Liver (tissue), 3 donors: Measurements from ENCODE around the gene GPR157.

Experiments
- FOXA1 ChIP-seq: IDR thresholded peaks from 2 replicates; pipeline ENCODE4 v1.6.1; 2016; ENCODE audit warnings: antibody characterized with exemption
- GABPA ChIP-seq, 2 donors: IDR thresholded peaks in 1 of 2; conservative IDR thresholded peaks in 1 of 2; 2 replicates each; pipeline ENCODE4 v1.6.1; 2016; ENCODE audit warnings: antibody characterized with exemption in 2 of 2, mild to moderate bottlenecking in 1 of 2, moderate library complexity in 1 of 2
- HNF4A ChIP-seq, 2 donors: conservative IDR thresholded peaks; 2 replicates each; pipeline ENCODE4 v1.6.1; 2016; ENCODE audit warnings: antibody characterized with exemption in 2 of 2, mild to moderate bottlenecking in 2 of 2
- HNF4G ChIP-seq: IDR thresholded peaks from 2 replicates; pipeline ENCODE4 v1.6.1; 2016; ENCODE audit warnings: antibody characterized with exemption
- RAD21 ChIP-seq, 2 donors: IDR thresholded peaks; 2 replicates each; pipeline ENCODE4 v1.6.1; 2016; ENCODE audit warnings: antibody characterized with exemption in 2 of 2, mild to moderate bottlenecking in 2 of 2
- RXRA ChIP-seq, 2 donors: IDR thresholded peaks; 2 replicates each; pipeline ENCODE4 v1.6.1; 2017 to 2018; ENCODE audit warnings: antibody characterized with exemption in 2 of 2, mild to moderate bottlenecking in 1 of 2
- SP1 ChIP-seq: IDR thresholded peaks from 2 replicates; pipeline ENCODE4 v1.6.1; 2018; ENCODE audit warnings: antibody characterized with exemption, mild to moderate bottlenecking
- TAF1 ChIP-seq: conservative IDR thresholded peaks from 2 replicates; pipeline ENCODE4 v1.6.1; 2016; ENCODE audit warnings: antibody characterized with exemption, mild to moderate bottlenecking
- YY1 ChIP-seq: IDR thresholded peaks from 2 replicates; pipeline ENCODE4 v1.6.1; 2016; ENCODE audit warnings: antibody characterized with exemption, mild to moderate bottlenecking
- TF ChIP-seq, protein P1 (sequence below): fragments of 150-350 bp; IDR thresholded peaks from 2 replicates; pipeline ENCODE4 v1.5.1; 2017; ENCODE audit warnings: improper control_type of control experiment, low read depth, low read length; ENCODE audit not compliant: missing input control
- TF ChIP-seq, protein P2 (sequence below): IDR thresholded peaks from 2 replicates; pipeline ENCODE4 v1.6.1; 2016; ENCODE audit warnings: antibody characterized with exemption
- TF ChIP-seq, protein P3 (sequence below): IDR thresholded peaks from 2 replicates; pipeline ENCODE4 v1.6.1; 2016; ENCODE audit warnings: antibody characterized with exemption, mild to moderate bottlenecking
- TF ChIP-seq, protein P4 (sequence below): IDR thresholded peaks from 2 replicates; pipeline ENCODE4 v1.6.1; 2016; ENCODE audit warnings: antibody characterized with exemption
- TF ChIP-seq, protein P5 (sequence below): IDR thresholded peaks from 2 replicates; pipeline ENCODE4 v1.6.1; 2016; ENCODE audit warnings: antibody characterized with exemption
- donor health status: healthy.
- donor health status: healthy.

DNA sequence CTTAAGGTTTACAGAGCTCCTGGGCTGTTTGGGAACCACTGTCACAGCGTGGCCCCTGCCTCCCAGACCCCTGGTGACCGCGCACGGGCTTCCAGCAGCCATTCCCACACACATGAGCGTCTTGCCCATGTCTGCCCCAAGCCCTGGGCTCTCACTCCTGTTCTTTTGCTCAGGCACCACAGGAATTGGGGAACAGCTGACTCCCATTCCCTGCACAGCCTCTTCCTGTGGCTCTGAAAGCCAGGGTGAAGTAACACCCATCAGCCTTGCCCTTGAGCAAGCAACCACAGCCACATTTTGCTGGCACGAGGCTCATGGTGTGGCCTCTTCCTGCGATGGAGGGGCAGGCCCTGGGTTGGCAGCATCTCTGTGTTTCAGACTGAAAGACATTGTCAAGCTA lies 14.3 kb upstream of the GPR157 start:
- TF ChIP-seq, protein P1, sequence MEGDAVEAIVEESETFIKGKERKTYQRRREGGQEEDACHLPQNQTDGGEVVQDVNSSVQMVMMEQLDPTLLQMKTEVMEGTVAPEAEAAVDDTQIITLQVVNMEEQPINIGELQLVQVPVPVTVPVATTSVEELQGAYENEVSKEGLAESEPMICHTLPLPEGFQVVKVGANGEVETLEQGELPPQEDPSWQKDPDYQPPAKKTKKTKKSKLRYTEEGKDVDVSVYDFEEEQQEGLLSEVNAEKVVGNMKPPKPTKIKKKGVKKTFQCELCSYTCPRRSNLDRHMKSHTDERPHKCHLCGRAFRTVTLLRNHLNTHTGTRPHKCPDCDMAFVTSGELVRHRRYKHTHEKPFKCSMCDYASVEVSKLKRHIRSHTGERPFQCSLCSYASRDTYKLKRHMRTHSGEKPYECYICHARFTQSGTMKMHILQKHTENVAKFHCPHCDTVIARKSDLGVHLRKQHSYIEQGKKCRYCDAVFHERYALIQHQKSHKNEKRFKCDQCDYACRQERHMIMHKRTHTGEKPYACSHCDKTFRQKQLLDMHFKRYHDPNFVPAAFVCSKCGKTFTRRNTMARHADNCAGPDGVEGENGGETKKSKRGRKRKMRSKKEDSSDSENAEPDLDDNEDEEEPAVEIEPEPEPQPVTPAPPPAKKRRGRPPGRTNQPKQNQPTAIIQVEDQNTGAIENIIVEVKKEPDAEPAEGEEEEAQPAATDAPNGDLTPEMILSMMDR = no peak
- TF ChIP-seq HNF4A (conservative IDR thresholded peaks at IDR 0.05) = no peak
- TF ChIP-seq YY1 = no peak
- no peak for TF ChIP-seq RAD21 (IDR thresholded peaks at IDR 0.05)
- TF ChIP-seq TAF1 = no peak
- no peak for TF ChIP-seq GABPA (IDR thresholded peaks at IDR 0.05 in 1 of 2, conservative IDR thresholded peaks at IDR 0.05 in 1 of 2)
- no peak for TF ChIP-seq RXRA (IDR thresholded peaks at IDR 0.05)
- TF ChIP-seq, protein P2, sequence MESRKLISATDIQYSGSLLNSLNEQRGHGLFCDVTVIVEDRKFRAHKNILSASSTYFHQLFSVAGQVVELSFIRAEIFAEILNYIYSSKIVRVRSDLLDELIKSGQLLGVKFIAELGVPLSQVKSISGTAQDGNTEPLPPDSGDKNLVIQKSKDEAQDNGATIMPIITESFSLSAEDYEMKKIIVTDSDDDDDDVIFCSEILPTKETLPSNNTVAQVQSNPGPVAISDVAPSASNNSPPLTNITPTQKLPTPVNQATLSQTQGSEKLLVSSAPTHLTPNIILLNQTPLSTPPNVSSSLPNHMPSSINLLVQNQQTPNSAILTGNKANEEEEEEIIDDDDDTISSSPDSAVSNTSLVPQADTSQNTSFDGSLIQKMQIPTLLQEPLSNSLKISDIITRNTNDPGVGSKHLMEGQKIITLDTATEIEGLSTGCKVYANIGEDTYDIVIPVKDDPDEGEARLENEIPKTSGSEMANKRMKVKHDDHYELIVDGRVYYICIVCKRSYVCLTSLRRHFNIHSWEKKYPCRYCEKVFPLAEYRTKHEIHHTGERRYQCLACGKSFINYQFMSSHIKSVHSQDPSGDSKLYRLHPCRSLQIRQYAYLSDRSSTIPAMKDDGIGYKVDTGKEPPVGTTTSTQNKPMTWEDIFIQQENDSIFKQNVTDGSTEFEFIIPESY = no peak
- TF ChIP-seq, protein P3, sequence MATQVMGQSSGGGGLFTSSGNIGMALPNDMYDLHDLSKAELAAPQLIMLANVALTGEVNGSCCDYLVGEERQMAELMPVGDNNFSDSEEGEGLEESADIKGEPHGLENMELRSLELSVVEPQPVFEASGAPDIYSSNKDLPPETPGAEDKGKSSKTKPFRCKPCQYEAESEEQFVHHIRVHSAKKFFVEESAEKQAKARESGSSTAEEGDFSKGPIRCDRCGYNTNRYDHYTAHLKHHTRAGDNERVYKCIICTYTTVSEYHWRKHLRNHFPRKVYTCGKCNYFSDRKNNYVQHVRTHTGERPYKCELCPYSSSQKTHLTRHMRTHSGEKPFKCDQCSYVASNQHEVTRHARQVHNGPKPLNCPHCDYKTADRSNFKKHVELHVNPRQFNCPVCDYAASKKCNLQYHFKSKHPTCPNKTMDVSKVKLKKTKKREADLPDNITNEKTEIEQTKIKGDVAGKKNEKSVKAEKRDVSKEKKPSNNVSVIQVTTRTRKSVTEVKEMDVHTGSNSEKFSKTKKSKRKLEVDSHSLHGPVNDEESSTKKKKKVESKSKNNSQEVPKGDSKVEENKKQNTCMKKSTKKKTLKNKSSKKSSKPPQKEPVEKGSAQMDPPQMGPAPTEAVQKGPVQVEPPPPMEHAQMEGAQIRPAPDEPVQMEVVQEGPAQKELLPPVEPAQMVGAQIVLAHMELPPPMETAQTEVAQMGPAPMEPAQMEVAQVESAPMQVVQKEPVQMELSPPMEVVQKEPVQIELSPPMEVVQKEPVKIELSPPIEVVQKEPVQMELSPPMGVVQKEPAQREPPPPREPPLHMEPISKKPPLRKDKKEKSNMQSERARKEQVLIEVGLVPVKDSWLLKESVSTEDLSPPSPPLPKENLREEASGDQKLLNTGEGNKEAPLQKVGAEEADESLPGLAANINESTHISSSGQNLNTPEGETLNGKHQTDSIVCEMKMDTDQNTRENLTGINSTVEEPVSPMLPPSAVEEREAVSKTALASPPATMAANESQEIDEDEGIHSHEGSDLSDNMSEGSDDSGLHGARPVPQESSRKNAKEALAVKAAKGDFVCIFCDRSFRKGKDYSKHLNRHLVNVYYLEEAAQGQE = no peak
- TF ChIP-seq, protein P4, sequence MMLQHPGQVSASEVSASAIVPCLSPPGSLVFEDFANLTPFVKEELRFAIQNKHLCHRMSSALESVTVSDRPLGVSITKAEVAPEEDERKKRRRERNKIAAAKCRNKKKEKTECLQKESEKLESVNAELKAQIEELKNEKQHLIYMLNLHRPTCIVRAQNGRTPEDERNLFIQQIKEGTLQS = no peak
- TF ChIP-seq, protein P5, sequence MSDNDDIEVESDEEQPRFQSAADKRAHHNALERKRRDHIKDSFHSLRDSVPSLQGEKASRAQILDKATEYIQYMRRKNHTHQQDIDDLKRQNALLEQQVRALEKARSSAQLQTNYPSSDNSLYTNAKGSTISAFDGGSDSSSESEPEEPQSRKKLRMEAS = no peak
- no peak for TF ChIP-seq FOXA1
- TF ChIP-seq SP1 = no peak
- no peak for TF ChIP-seq HNF4G
